OCI-LY7 (cell line): ENCODE results near the gene TMEM183A. TPM values are rescaled to one million over a fixed set of nuclear protein-coding genes. Genes with fewer than 3 reads are reported as not detected.

Source experiments
- BruUV-seq: library from RNA; stranded (reverse); fragments of 400-500 nt; replicated peaks from 2 replicates; lab custom pipeline; 2021; lab: Mats Ljungman, UMichigan
- CTCF ChIA-PET: fragments of 300-600 bp; sonication (Branson Sonifier 250); formaldehyde crosslinking; loops from one replicate; lab custom pipeline; 2022; ENCODE audit warnings: antibody characterized with exemption; ENCODE audit not compliant: unreplicated experiment; lab: Charles Lee
- POLR2A ChIA-PET: fragments of 300-600 bp; sonication (Branson Sonifier 250); formaldehyde crosslinking; loops from one replicate; lab custom pipeline; 2022; ENCODE audit warnings: antibody characterized with exemption; lab: Charles Lee
- DNase-seq: peaks from one replicate; pipeline ENCODE4 v3.0.0-alpha.2; 2015; ENCODE audit warnings: low spot score
- H2AFZ ChIP-seq: fragments of 200-600 bp; sonication (generic), shearing (Covaris generic); 2 replicates; pipeline ENCODE4 v1.6.1; 2014; ENCODE audit warnings: mild to moderate bottlenecking, antibody characterized with exemption, low read length, moderate library complexity
- H3K27ac ChIP-seq: fragments of 200-600 bp; sonication (generic); 2 replicates; pipeline ENCODE4 v1.5.1; 2014; ENCODE audit warnings: mixed run types, low read depth, mild to moderate bottlenecking, moderate library complexity, low read length, inconsistent platforms; ENCODE audit not compliant: poor library complexity, severe bottlenecking
- H3K36me3 ChIP-seq: fragments of 200-600 bp; sonication (generic); 2 replicates; pipeline ENCODE4 v1.6.1; 2014; ENCODE audit warnings: mild to moderate bottlenecking, antibody characterized with exemption, low read length, moderate library complexity, mixed read lengths; ENCODE audit not compliant: insufficient read depth
- H3K4me1 ChIP-seq: fragments of 200-600 bp; sonication (generic); 2 replicates; pipeline ENCODE4 v1.5.1; 2014; ENCODE audit warnings: mild to moderate bottlenecking, low read length; ENCODE audit not compliant: insufficient read depth, poor library complexity, severe bottlenecking
- H3K4me2 ChIP-seq: fragments of 200-600 bp; sonication (generic); 2 replicates; pipeline ENCODE4 v1.6.1; 2014; ENCODE audit warnings: mild to moderate bottlenecking, low read length
- H3K4me3 ChIP-seq: fragments of 200-600 bp; sonication (generic); 2 replicates; pipeline ENCODE4 v1.5.1; 2014; ENCODE audit warnings: mild to moderate bottlenecking, low read depth, low read length; ENCODE audit not compliant: poor library complexity, severe bottlenecking
- H3K79me2 ChIP-seq: fragments of 200-600 bp; sonication (generic); 2 replicates; pipeline ENCODE4 v1.6.1; 2016; ENCODE audit warnings: low read depth, mild to moderate bottlenecking, low read length, moderate library complexity, mixed read lengths; ENCODE audit not compliant: insufficient read depth
- H3K9me2 ChIP-seq: fragments of 200-600 bp; sonication (generic); 2 replicates; pipeline ENCODE4 v1.6.1; 2016; ENCODE audit warnings: mild to moderate bottlenecking, low read length, mixed read lengths; ENCODE audit not compliant: insufficient read depth
- H3K9me3 ChIP-seq: fragments of 200-600 bp; sonication (generic); 2 replicates; pipeline ENCODE4 v1.6.1; 2014; ENCODE audit warnings: mild to moderate bottlenecking, mixed run types, low read length, mixed read lengths
- H4K20me1 ChIP-seq: fragments of 200-600 bp; sonication (generic); 2 replicates; pipeline ENCODE4 v1.6.1; 2014; ENCODE audit warnings: mild to moderate bottlenecking, antibody characterized with exemption, low read length, moderate library complexity, mixed read lengths; ENCODE audit not compliant: insufficient read depth
- EZH2phosphoT487 ChIP-seq: fragments of 200-600 bp; sonication (generic); IDR thresholded peaks from 2 replicates; pipeline ENCODE4 v1.6.1; 2018; ENCODE audit warnings: low read depth, borderline replicate concordance, mild to moderate bottlenecking, mixed run types, antibody characterized with exemption, low read length, moderate library complexity, mixed read lengths
- intact Hi-C: fragments of 100-400 bp; cut with micrococcal nuclease; formaldehyde crosslinking; loops from one replicate; pipeline ENCODE4 v1.10.0; 2022; ENCODE audit not compliant: unreplicated experiment
- total RNA-seq, 2 experiments: library from RNA; depleted of rRNA in 1 of 2; stranded (reverse); fragments of >200 nt in 1 of 2; shearing (Covaris generic) in 1 of 2; gene quantifications; 2 replicates each; pipeline ENCODE4 v1.2.3, GENCODE V29; 2014 to 2022
- TF ChIP-seq, protein P1 (sequence below): fragments of 200-600 bp; sonication (generic); conservative IDR thresholded peaks from 2 replicates; pipeline ENCODE4 v1.5.1; 2014; ENCODE audit warnings: mild to moderate bottlenecking, antibody characterized with exemption, low read length, moderate library complexity, mixed read lengths

Gene TMEM183A
- total RNA-seq, 2 experiments from 2014 or later: 83.9 to 92.4 TPM

DNA sequence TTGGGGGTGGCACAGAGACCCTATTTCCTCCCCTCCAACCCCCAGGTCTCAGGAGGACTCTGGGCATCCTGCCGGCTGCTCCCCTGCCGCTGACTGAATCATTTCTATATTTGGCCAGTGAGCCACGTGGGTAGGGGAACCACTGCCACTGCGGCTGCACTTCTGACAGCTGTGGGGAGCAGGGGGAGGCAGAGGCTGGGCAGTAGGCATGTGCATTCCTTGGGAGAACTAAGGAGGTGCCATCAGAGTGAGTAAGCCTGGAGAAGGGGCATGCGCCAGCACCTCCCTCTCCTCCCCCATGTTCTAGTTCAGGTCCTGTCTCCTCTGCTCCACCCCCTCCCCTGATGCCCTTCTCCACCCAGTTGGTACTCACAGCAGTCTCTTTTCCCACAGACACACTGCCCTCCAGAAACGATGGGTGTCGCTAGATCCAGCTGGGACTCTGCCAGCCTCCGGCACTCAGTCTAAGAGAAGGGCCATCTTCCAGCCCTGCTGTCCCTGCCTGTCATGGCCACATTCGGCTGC is 31.1 kb downstream of the TMEM183A start:
- CTCF ChIA-PET: no interaction called here
- Histone ChIP-seq H4K20me1 (no peaks in the 10 kb centered on the region), H3K4me1 (peaks cover 8% of the 10 kb centered on the region), H3K27ac (no peak overlapping the region), H3K4me2 (no peak overlapping the region; the same call in 1 of the 2 replicates), H3K79me2 (no peaks in the 10 kb centered on the region), H3K4me3 (no peak overlapping the region), H3K9me2 (no peaks in the 10 kb centered on the region), H3K9me3 (no peaks in the 10 kb centered on the region), H2AFZ (no peak overlapping the region), H3K36me3 (no peaks in the 10 kb centered on the region)
- no TSS peak for BruUV-seq
- intact Hi-C loops: loop anchor here (2.0 kb wide), 2 partner anchors 135 to 231 kb away; no protein-coding TSS in a partner anchor
- POLR2A ChIA-PET: no interaction called here
- DNase-seq: peak; percentile 15
- no peak for TF ChIP-seq EZH2phosphoT487

GRCh38 chr1:203038891-203039608 is 31.9 kb downstream of the TMEM183A start:
- BruUV-seq: no TSS peak
- ChIA-PET POLR2A (no interaction called here), CTCF (interaction anchor here (1.1 to 2.2 kb wide), 3 partner anchors 18 to 178 kb away, joined by 4 to 9 read pairs (median 4); no protein-coding TSS in a partner anchor)
- Histone ChIP-seq H3K4me1 (peaks cover 8% of the 10 kb centered on the region), H3K36me3 (no peaks in the 10 kb centered on the region), H3K4me2 (no peak overlapping the region), H2AFZ (no peak overlapping the region), H3K9me2 (no peaks in the 10 kb centered on the region), H3K9me3 (no peaks in the 10 kb centered on the region), H4K20me1 (no peaks in the 10 kb centered on the region), H3K27ac (no peak overlapping the region), H3K4me3 (no peak overlapping the region), H3K79me2 (no peaks in the 10 kb centered on the region)
- TF ChIP-seq, protein P1, sequence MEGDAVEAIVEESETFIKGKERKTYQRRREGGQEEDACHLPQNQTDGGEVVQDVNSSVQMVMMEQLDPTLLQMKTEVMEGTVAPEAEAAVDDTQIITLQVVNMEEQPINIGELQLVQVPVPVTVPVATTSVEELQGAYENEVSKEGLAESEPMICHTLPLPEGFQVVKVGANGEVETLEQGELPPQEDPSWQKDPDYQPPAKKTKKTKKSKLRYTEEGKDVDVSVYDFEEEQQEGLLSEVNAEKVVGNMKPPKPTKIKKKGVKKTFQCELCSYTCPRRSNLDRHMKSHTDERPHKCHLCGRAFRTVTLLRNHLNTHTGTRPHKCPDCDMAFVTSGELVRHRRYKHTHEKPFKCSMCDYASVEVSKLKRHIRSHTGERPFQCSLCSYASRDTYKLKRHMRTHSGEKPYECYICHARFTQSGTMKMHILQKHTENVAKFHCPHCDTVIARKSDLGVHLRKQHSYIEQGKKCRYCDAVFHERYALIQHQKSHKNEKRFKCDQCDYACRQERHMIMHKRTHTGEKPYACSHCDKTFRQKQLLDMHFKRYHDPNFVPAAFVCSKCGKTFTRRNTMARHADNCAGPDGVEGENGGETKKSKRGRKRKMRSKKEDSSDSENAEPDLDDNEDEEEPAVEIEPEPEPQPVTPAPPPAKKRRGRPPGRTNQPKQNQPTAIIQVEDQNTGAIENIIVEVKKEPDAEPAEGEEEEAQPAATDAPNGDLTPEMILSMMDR: peak; percentile 98
- no peak for TF ChIP-seq EZH2phosphoT487
- intact Hi-C loops: loop anchor here (1.0 to 2.0 kb wide), 3 partner anchors 134 to 230 kb away; no protein-coding TSS in a partner anchor
- peak; percentile 67 for DNase-seq

- BruUV-seq: no TSS peak
- Histone ChIP-seq H2AFZ (no peak overlapping the region), H3K27ac (no peak overlapping the region), H3K9me3 (no peaks in the 10 kb centered on the region), H3K79me2 (no peaks in the 10 kb centered on the region), H3K4me2 (no peak overlapping the region), H3K36me3 (no peaks in the 10 kb centered on the region), H3K4me1 (peaks cover 8% of the 10 kb centered on the region), H3K9me2 (no peaks in the 10 kb centered on the region), H4K20me1 (no peaks in the 10 kb centered on the region), H3K4me3 (no peak overlapping the region)
- ChIA-PET CTCF (interaction anchor here (0.6 to 2.2 kb wide), 5 partner anchors 17 to 177 kb away, joined by 3 to 9 read pairs (median 4); no protein-coding TSS in a partner anchor), POLR2A (no interaction called here)
- intact Hi-C loops: loop anchor here (1.0 to 2.0 kb wide), 3 partner anchors 133 to 229 kb away; no protein-coding TSS in a partner anchor
- DNase-seq: peak; percentile 24
- TF ChIP-seq EZH2phosphoT487: no peak
- TF ChIP-seq, protein P1: peak; percentile 67
These were observed 32.7 kb downstream of the TMEM183A start for GRCh38 chr1:203039609-203040512.
